Measurements from ENCODE around the gene ZNF320. TPM values are rescaled to one million over a fixed set of nuclear protein-coding genes. Genes with fewer than 3 reads are reported as not detected.
"Not testable (repeated sequence)": the region's sequence is repeated elsewhere in the genome, so short reads cannot be mapped to it uniquely, and the experiment has no call there.

ZNF320 gene
- 10 to 100 TPM in 1 of 4 donors, 1 to 10 TPM in 3; 7.9 to 13.3 (median 9.4) TPM for total RNA-seq
- polyA plus RNA-seq: 6.6 TPM
- long read RNA-seq, donor 1, partial matches to known transcripts: 1 of 6 reads
- long read RNA-seq, donor 1, other reads (novel, unspliced or antisense): 5 of 6 reads
- long read RNA-seq, donor 2, partial matches to known transcripts: 0 of 5 reads
- long read RNA-seq, donor 2, other reads (novel, unspliced or antisense): 5 of 5 reads
- long read RNA-seq, donor 3, partial matches to known transcripts: 0 of 19 reads
- long read RNA-seq, donor 3, other reads (novel, unspliced or antisense): 18 of 19 reads
- long read RNA-seq, donor 4: 0 reads

DNA sequence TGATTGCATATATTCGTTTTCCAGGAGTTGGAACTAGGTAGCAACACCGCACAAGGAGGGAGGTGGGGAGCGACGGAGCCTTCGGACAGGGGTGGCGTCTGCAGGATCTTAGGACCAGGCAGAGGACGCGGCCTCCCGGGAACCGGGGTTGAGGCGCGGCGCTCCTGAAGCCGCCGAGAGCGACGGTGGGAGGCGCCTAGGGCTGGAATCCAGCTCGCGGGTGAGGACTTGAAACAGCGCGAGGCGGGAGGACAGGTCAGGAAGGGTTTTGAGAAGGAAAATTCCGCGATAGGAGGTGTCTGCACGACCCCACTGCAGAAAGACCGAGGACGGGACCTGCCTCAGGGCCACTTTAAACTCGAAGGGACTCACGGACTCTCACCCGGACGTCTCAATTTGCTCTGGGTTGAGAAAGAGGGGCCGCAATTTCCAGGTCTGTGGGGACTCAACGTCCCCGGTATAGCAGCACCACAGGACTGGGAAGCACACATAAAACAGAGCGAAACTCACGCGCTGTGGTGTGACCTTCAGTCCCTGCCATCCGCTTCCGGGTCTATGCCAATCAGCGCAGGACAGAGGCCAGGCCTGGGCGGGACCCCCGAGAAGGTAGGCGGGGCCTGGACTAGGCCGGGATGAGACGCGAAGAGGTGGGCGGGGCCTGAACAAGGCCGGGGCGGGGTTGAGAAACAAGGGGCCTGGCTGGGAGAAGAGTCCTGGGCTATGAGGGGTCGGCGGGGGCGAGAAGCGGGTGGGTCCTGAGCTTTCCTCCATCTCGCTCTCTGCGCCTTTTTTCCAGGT is at the start of gene ZNF320:
Gene ZNF320, minus strand, starts transcription at position 498 of the 798 bp plus-strand sequence. CDS start 7,380 bp downstream, outside the sequence.
- ATAC-seq: peak; percentile 100
- Histone ChIP-seq H3K27me3 (ENCODE audit: control insufficient read depth, insufficient read depth) (no peaks in the 10 kb centered on the region), H3K27ac (ENCODE audit: low read length) (peak within 1 kb of the TSS; percentile 76), H3K4me1 (ENCODE audit: control insufficient read depth, insufficient read depth, low read length) (no peaks in the 10 kb centered on the region), H3K9me3 (ENCODE audit: control insufficient read depth, low read length) (no peaks in the 10 kb centered on the region), H3K4me3 (ENCODE audit: low read length) (peak within 1 kb of the TSS; percentile 80)
- DNase-seq: peak; percentile 97 to 99 (median 99)
- intact Hi-C loops (cut with DNase I): no loop called here
- WGBS: under 1% methylated on average over 56 of the region's 56 CpGs

DNA sequence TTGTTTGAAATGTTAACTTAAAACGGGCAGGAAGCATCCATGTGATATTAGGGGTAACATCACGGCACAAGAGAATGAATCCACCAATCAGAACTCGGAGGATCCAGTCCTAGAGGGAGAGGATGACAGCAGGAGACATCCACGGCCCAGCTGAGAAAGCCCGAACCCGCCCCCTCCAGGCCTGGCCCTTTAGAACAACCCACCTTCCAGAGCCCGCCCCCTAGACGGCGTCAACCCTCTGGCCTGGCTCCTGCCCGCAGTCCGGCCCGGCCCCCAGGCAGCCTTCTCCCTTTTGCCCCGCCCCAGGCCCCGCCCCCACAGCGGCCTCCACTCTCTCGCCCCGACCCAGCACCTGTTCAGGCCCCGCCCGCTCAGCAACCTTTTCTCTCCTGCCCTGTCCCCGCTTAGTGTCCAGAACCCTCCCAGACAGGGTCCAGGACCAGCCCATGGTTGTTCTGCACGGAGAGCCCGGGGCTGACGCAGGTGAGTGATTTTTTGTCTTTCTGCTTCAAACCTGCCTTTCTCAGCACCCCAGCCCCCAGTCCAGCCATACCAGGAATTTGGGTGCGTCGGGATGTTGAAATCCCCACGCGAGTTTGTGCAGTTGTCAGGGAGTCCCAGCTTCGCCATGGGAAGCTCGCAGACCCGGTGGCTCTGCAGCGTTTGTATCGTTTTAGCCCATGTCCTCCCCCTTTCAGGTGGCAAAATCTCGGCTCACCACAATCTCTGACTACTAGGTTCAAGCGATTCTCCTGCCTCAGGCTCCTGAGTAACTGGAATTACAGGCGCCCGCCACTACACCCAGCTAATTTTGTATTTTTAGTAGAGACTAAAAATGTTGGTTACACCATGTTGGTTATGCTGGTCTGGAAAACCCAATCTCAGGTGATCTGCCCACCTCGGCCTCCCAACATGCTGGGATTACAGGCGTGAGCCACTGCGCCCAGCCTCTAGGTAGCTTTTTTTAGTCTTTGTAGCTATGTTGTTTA is 49.2 kb upstream of the ZNF320 start:
- Histone ChIP-seq H3K27me3 (ENCODE audit: control insufficient read depth, insufficient read depth) (no peaks in the 10 kb centered on the region), H3K4me3 (ENCODE audit: low read length) (no peak overlapping the region), H3K9me3 (ENCODE audit: control insufficient read depth, low read length) (peaks cover 8% of the 10 kb centered on the region), H3K27ac (ENCODE audit: low read length) (no peak overlapping the region), H3K4me1 (ENCODE audit: control insufficient read depth, insufficient read depth, low read length) (no peaks in the 10 kb centered on the region)
- 33% methylated on average over 39 of the region's 39 CpGs for WGBS
- intact Hi-C loops (cut with DNase I): no loop called here
- peak; percentile 74 to 84 for ATAC-seq
- peak; percentile 82 to 86 (median 85) for DNase-seq

DNA sequence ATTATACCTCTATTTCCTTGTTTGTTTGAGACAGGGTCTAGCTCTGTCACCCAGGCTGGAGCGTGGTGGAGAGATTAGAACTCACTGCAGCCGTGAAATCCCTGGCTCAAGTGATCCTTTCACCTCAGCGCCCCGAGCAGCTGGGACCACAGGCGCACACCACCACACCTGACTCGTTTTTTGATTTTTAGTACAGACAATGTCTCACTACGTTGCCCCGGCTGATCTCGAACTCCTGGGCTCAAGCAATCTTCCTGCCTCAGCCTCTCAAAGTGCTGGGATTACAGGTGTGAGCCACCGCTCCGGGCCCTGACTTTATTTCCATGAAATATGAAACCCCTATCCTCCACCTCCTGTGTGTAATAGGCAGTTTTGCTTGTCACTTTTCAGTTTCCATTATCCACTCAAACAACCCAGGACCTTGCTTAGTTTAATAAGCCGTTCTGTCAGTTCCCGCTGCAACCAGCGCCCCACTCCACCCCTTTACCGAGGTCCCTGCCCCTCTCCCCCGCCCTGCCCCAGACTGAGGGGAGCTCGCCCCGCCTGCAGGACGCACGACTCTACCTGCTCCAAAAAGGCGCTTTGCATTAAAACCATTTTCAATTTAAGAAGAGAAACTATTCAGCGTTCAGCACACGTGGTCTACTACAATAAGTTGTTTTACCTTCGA is 48.4 kb upstream of the ZNF320 start:
- Histone ChIP-seq H3K9me3 (ENCODE audit: control insufficient read depth, low read length) (peaks cover 7% of the 10 kb centered on the region), H3K27ac (ENCODE audit: low read length) (no peak overlapping the region), H3K27me3 (ENCODE audit: control insufficient read depth, insufficient read depth) (no peaks in the 10 kb centered on the region), H3K4me1 (ENCODE audit: control insufficient read depth, insufficient read depth, low read length) (no peaks in the 10 kb centered on the region), H3K4me3 (ENCODE audit: low read length) (no peak overlapping the region)
- intact Hi-C loops (cut with DNase I): no loop called here
- no peak for ATAC-seq
- no peak for DNase-seq
- 61% methylated on average over 24 of the region's 24 CpGs for WGBS

DNA sequence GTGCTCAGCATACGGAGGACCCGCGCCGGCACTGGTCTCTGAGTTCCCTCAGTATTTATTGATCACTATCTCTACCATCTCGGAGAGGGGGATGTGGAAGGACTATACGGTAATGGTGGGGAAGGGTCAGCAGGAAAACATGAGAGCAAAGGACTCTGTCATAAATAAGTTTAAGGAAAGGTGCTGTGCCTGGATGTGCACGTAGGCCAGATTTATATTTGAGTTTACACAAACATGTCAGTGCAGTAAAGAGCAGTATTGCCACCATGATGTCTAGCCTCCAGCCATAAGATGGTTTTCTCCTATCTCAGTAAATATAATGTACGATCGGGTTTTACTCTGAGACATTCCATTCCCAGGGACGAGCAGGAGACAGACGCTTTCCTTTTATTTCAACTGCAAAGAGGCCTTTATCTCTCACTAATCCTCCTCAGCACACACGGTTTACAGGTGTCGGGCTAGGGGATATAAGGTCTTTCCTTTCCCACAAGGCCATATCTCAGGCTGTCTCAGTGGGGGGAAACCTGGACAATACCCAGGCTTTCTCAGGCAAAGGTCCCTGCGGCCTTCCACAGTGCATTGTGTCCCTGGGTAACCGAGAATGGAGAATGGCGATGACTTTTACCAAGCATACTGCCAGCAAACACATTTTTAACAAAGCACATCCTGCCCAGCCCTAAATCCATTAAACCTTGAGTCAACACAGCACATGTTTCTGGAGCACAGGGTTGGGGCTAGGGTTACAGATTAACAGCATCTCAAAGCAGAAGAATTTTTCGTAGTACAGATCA is 47.5 kb upstream of the ZNF320 start:
- 86% methylated on average over 17 of the region's 17 CpGs for WGBS
- intact Hi-C loops (cut with DNase I); ATAC-seq; H3K4me3 ChIP-seq (ENCODE audit: low read length); H3K4me1 ChIP-seq (ENCODE audit: control insufficient read depth, insufficient read depth, low read length); H3K9me3 ChIP-seq (ENCODE audit: control insufficient read depth, low read length); DNase-seq; H3K27me3 ChIP-seq (ENCODE audit: control insufficient read depth, insufficient read depth); H3K27ac ChIP-seq (ENCODE audit: low read length): not testable (repeated sequence)

DNA sequence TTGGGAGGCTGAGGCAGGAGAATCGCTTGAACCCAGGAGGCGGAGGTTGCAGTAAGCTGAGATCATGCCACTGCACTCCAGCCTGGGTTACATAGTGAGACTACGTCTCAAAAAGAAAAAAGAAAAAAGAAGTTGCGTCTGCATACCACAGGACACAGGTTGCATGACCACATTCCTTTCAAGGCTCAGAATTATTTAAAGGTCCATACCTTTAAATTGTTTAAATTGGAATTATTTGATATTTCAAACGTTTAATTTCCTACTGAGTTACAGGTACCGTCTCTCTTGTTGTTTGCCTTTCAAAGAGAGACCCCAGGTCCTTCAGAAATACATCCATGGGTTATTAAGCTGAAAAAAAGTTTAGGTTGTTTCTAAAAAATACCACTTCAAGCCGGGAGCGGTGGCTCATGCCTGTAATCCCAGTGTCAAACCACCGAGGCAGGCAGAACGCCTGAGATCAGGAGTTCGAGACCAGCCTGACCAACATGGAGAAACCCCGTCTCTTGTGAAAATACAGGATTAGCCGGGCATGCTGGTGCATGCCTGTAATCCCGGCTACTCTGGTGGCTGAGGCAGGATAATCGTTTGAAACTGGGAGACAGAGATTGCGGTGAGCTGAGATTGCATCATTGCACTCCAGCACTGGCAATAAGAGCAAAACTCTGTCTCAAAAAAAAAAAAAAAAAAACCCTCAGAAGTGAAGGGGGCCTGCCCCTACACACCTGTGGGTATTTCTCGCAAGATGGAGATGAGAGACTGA is 46.6 kb upstream of the ZNF320 start:
- ATAC-seq: no peak
- intact Hi-C loops (cut with DNase I): no loop called here

DNA sequence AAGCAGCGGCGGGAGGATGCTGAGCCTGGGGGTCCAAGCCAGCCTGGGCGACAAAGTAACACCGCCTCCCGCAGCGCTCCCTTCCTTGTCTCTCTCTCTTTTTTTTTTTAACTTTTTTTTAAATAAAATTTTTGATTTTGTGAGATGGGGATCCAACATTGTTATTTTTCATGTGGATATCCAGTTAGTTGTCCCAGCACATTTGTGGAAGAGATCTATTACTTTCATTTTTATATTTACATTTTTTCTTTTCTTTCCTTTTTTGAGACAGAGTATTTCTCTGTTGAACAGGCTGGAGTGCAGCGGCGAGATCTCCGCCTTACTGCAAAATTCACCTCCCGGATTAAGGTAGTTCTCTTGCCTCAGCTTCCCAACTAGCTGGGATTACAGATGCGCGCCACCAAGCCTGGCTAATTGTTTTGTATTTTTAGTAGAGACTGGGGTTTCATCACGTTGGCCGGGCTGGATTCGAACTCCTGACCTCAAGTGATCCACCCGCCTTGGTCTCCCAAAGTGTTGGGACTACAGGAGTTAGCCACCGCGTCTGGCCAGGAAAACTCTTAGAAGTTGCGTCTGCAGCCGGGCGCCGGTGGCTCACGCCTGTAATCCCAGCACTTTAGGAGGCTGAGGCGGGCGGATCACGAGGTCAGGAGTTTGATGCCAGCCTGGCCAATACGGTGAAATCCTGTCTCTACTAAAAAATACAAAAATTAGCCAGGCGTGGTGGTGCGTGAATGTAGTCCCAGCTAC is 45.9 kb upstream of the ZNF320 start:
- intact Hi-C loops (cut with DNase I): no loop called here
- ATAC-seq: no peak
- no peaks in the 10 kb centered on the region for H3K4me1 ChIP-seq (ENCODE audit: control insufficient read depth, insufficient read depth, low read length)
- peak overlapping the region; percentile 88 for H3K4me3 ChIP-seq (ENCODE audit: low read length)
- no peaks in the 10 kb centered on the region for H3K27me3 ChIP-seq (ENCODE audit: control insufficient read depth, insufficient read depth)
- peak overlapping the region; percentile 70 for H3K27ac ChIP-seq (ENCODE audit: low read length)
- WGBS: 63% methylated on average over 29 of the region's 29 CpGs
- peaks cover 5% of the 10 kb centered on the region for H3K9me3 ChIP-seq (ENCODE audit: control insufficient read depth, low read length)
- DNase-seq: peak in 1 of 3 donors; percentile 37

More for the DNA sequence above, 46.6 kb upstream of the ZNF320 start:
- DNase-seq: no peak
- no peak overlapping the region for H3K27ac ChIP-seq (ENCODE audit: low read length)
- peaks cover 5% of the 10 kb centered on the region for H3K9me3 ChIP-seq (ENCODE audit: control insufficient read depth, low read length)
- H3K4me3 ChIP-seq (ENCODE audit: low read length): no peak overlapping the region
- WGBS: 89% methylated on average over 17 of the region's 17 CpGs
- H3K4me1 ChIP-seq (ENCODE audit: control insufficient read depth, insufficient read depth, low read length): no peaks in the 10 kb centered on the region
- H3K27me3 ChIP-seq (ENCODE audit: control insufficient read depth, insufficient read depth): no peaks in the 10 kb centered on the region

DNA sequence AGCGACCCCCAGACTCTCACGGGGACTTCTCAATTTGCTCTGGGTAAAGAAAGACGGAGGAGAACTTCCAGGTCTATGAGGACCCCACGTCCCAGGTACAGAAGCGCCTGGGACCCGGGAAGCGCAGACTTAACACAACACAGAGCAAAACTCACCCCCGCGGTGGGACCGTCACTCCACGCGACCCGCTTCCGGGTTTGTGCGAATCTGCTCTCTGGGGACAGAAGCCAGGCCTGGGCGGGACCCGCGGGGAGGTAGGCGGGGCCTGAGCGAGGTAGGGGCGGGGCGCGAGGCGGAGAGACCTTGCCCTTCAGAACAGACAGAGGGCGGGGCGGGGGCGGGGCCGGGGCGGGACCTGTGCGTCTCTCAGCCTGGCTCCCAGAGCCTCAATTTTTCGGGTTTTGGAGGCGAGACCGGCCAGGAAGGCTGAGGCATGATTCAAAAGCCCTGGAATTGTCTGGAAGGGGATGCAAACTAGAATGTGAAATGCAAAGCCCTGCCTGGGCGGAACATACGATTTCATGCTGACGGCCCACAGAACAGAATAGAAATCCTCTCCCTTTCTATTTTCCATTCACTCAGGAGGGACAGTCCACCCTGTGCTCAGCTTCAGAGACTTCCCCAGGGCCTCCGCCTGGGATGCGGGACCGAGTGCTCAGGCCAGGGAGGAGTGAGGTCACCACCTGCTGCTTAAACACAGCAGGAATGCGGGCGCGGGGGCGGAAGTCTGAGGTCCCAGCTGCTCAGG is 45.1 kb upstream of the ZNF320 start:
- intact Hi-C loops (cut with DNase I): no loop called here
- peak overlapping the region; percentile 88 for H3K4me3 ChIP-seq (ENCODE audit: low read length)
- peak; percentile 93 to 98 (median 97) for DNase-seq
- peak overlapping the region; percentile 70 for H3K27ac ChIP-seq (ENCODE audit: low read length)
- ATAC-seq: peak; percentile 97 to 98
- no peaks in the 10 kb centered on the region for H3K27me3 ChIP-seq (ENCODE audit: control insufficient read depth, insufficient read depth)
- WGBS: under 1% methylated on average over 43 of the region's 43 CpGs
- no peaks in the 10 kb centered on the region for H3K4me1 ChIP-seq (ENCODE audit: control insufficient read depth, insufficient read depth, low read length)
- peaks cover 2% of the 10 kb centered on the region for H3K9me3 ChIP-seq (ENCODE audit: control insufficient read depth, low read length)

DNA sequence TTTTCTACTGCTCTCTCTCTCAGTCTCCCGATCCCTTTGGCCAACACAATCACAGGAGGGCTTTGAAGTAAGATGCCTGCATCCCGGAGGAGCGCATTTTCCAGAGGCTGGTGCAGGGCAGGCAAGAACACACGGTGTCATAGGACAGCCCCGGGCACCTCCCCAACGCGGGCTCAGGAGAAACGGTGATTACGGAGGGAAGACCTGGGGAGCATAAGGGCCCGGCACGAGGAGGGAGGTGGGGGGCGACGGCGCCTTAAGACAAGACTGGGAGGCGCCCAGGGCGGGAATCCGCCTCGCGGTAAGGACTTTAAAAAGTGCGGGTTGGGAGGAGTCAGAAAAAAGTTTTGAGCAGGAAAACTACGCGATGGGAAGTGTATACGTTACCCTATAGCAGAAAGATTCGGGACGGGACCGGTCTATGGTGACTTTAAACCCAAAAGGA is 44.5 kb upstream of the ZNF320 start:
- Histone ChIP-seq H3K9me3 (ENCODE audit: control insufficient read depth, low read length) (peaks cover under 1% of the 10 kb centered on the region), H3K4me1 (ENCODE audit: control insufficient read depth, insufficient read depth, low read length) (no peaks in the 10 kb centered on the region), H3K27ac (ENCODE audit: low read length) (peak overlapping the region; percentile 29), H3K4me3 (ENCODE audit: low read length) (peak overlapping the region; percentile 88), H3K27me3 (ENCODE audit: control insufficient read depth, insufficient read depth) (no peaks in the 10 kb centered on the region)
- WGBS: under 1% methylated on average over 26 of the region's 26 CpGs
- DNase-seq (peak; percentile 35 to 76 (median 70)), ATAC-seq (peak; percentile 49 to 51)
- intact Hi-C loops (cut with DNase I): no loop called here

All from right cardiac atrium (tissue), 5 donors.